ELF-1 (cell line): ENCODE results near the gene COL5A1.
"Not testable (repeated sequence)": the region's sequence is repeated elsewhere in the genome, so short reads cannot be mapped to it uniquely, and the experiment has no call there.

ENCODE experiments used
- DNase-seq: peaks from one replicate; pipeline ENCODE4 v3.0.0-alpha.2; 2016; ENCODE audit warnings: low read depth, low spot score

The COL5A1 gene

DNA sequence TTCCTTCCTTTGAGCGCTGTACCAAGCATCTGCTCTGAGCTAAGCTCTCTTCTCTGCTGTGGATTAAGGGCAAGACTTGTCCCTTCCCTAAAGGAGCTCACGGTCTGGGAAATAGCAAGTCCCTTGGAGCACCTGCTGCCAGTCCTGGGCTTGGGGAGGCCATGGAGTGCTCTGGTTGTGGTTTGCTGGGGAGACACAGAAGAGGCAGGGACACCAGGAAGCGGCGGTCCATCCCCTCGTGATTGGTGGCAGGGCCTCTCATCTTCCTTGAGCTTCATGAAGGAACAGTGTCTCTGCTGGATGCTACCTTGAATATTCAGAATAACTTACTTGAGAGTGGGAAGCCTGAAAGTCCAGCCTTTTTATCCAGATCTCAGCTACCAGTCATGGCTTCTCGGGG lies 35.3 kb downstream of the COL5A1 start:
- no peak for DNase-seq

- DNase-seq, result no peak
Measured at GRCh38 chr9:134677743-134678142, 36.1 kb downstream of the COL5A1 start.

GRCh38 chr9:134678206-134678605 lies 36.6 kb downstream of the COL5A1 start:
- DNase-seq, result no peak

DNA sequence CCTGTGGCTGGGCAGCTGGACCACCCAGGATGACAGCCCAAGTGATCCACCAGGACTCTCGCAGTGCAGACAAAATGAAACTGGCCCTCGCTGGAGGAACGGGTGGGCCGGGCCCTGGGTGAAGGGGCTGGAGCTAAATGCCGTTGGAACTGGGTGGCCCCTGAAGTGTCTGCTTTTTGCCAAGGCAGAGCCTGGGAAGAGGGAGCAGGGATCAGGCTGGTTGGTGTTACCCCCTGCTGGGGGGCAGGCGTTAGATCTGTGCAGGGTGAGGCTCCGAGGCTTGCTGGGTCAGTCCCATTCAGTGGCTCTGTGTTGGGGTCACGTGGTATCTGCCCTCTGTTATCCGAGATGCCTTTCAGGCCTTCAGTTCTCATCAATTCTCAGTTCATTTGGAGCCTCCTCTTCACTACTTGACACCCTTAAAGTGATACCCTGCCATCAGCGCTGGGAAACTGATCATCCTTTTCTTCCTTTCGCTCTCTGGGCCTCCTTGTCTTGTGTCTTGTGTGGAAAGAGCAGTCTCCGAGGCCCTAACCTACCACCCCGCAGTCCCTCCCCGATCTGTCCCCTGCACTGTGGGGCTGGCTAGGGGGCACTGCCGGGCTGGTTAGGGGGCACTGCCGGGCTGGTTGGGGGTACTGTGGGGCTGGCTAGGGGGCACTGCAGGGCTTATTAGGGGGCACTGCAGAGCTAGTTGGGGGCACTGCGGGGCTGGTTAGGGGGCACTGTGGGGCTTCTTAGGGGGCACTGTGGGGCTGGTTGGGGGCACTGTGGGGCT lies 37.3 kb downstream of the COL5A1 start:
- no peak for DNase-seq

DNA sequence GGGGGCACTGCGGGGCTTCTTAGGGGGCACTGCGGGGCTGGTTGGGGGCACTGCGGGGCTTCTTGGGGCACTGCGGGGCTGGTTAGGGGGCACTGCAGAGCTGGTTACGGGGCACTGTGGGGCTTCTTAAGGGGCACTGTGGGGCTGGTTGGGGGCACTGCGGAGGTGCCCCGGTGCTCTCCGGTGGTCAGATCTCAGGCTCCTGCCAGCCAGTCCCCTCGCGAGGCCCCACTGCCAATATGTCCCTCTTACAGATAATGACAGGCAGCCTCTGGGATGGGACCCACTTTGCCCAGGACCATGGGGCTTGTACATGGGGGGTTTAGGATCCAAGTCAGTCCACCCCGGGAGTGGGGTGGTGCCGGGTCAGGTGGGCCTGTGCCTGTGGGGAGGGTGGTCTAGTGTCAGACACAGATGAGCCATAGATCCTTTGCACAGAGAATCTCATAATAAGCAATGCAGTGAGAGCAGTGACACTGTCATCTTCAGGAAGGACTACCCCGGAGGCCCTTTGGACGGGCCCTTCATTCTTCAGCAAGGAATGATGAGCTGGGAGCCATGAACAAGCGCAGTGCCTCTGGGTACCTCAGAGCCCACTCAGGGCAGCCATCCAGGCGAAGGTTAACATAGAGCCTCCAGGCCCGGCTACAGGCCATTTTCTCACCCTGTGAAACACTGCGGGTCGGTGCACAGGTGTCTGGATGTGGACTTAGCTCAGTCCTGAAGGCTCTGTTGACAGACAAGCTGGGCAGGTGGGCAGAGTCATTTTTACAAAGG lies 38.2 kb downstream of the COL5A1 start:
- DNase-seq, result no peak

DNA sequence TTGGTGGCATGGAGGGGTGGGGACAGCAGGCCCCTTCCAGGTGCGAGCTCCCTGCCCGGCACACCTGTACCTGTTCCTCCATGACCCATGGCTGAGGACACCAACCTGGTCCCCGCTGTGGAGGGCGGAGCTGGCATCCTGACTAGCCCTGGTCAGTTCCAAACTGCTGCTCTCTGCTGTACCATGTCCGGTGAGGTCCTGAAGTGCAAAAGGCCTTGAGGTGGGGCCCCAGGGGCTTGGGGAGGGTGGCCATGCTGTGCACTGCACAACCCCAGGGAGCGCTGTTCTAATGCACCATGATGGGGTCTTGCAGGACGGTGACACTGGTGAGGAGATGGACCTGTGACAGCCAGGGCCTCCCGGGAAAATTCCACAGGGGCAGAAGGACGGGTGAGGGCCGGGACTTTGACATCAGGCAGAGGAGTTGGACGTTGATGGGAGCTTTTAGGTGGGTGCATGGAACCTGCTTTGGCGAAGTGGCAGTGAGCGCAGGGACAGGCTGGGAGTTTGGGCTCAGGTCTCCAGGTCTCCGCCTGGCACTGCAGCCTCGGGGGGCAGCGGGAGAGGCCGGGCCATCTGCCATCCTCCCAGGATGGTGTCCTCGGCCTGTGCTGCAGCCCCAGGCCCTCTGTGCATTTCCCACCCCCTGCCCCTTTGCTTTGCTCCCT lies 38.9 kb downstream of the COL5A1 start:
- no peak for DNase-seq

DNA sequence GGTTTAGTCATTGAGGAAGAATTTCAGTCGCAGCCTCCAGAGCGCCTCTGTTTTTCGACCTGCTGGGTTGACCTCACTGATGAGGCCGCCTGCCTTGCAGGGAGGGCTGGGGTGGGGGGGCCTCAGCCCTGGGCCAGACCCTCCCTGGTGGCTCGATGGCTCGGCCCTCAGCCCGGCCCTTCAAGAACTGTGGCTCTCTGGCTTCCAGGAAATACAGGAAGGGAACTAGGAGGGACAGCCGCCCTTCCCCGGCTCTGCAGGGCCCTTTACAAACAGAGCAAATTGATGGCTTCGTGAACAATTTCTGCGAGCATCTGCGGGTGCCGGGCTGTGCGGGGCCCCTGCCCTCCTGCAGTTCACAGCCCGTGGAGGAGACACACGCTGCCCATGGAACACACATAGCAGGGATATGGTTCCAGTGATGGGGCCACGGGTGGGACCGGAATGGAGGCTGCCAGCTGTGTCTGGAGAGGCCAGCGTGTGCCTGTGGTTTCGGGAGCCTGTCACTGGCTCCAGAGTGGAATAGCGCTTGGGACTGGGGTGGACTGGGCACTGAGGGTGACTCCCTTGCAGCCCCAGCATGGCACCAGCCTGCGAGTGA lies 39.6 kb downstream of the COL5A1 start:
- DNase-seq, result peak; percentile 88

DNA sequence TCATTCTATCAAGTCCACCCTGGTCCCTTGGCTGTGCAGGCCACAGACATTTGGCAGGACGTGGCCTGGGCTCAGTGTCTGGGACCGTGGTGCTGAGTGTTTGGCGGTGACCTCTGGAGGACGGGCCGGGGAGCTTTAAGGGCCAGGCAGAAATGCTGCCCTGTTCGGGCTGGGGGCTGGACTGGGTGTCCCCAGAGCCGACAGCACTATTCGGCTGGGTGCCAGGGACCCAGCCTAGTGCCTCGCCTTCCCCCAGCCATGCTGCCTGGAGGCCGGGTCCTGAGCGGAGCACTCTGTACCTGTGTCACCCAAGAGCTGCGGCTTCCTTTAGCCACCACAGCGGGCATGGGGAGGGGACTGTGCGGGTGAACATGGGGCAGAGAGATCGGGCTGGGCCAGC lies 40.4 kb downstream of the COL5A1 start:
- DNase-seq, result no peak

DNA sequence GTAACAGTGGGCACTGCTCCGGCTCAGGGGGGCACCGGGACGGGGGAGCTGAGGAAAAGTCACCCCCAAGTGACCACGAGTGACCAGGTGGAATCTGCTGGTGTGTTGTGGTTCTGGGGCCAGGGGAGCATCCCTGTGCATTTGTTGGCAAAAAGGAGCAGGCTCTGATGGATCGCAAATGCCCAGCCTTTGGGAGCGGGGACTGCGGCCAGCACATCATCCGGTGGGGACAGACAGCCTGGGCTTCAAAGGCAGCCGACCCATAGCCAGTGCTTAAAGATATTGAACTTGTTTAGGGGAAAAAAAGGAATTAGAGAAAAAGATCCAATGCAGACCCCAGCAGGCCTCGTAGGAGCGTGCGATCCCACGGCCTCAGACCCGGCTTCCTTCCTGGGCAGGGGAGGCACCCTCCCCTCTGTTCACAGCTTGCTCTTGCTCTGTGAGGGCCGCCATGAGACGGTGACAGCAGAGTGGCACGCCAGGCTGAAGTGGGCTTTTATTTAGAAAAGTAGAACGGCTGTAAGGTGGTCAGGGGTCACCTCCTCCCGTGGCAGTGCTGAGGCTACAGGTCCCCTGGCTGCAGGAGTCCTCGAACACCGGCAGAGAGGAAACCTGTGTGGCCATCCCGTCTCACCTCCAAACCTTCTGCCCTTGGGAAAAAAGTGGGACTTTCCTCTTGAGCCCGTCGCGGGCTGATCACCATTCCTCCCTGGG lies 41.2 kb downstream of the COL5A1 start:
- no peak for DNase-seq

DNA sequence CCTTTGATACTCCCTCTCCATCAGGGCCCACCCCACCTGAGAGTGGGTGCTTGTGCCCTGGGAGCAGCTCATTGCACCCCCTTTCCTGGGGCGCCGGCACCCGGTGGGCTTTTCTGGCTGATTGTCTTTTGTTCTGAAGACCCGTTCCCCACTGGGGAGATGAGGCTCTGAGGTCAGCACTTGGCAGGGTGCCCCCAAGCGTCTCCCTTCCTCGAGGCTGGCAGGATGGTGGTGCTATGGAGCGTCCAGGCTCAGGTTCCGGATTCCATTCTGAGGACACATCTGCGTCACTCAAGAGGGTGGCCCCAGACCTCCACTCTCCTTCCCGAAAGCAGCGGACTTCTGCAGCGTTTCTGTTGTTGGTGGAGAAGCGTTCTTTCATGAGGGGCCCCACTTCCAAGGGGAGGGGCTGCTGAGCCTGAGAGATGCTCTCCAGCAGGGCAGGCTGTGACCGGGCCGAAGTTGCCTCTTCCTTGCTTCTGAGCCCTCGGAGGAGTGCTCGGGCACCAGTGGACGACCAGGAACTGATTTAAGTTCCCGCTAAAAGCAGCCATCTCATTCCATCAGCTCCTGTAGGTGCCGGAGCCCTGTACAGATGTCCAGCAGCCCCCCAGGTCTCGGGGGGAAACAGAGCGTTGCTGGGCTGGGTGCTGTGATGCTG lies 42.2 kb downstream of the COL5A1 start:
- DNase-seq, result no peak

- no peak for DNase-seq
Measured at GRCh38 chr9:134684375-134684723, 42.7 kb downstream of the COL5A1 start.

GRCh38 chr9:134684941-134685340 lies 43.3 kb downstream of the COL5A1 start:
- DNase-seq, result not testable (repeated sequence)

DNA sequence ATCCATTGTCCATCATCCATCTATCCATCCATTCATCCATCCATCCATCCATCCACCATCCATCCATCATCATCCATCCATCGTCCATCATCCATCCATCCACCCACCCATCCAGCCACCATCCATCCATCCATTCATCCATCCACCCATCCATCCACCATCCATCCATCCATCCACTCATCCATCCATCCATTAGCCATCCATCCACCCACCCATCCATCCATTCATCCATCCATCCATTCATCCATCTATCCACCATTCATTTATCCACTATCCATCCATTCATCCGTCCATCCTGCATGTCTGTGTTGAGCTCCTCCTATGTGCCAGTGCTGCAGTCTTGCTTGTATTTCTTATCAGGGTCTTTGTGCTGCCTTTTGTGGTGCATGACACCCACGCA lies 44.2 kb downstream of the COL5A1 start:
- DNase-seq, result no peak

- DNase-seq, result no peak
Measured at GRCh38 chr9:134686896-134687295, 45.3 kb downstream of the COL5A1 start.

DNA sequence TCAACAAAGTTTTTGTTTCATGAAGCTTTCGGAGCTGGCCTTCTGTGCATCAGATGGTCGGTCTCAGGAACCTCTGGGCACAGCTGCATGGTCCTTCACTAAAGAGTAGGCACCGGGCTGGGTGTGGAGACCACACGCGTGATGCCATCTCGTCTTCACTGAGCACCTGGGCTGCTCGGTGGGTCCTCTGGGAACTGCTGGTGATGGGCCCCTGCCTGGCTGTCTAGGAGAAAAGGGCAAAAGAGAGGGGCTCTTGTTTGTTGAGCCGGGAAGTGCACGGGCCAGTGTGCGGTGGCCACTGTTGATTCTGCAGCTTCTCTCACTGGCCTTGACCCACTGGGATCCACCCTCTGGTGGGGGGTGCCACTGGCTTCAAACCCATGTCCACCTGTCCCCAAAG lies 46.0 kb downstream of the COL5A1 start:
- DNase-seq, result no peak

- DNase-seq, result no peak
Measured at GRCh38 chr9:134688231-134688630, 46.6 kb downstream of the COL5A1 start.

- DNase-seq, result no peak
Measured at GRCh38 chr9:134688661-134689320, 47.2 kb downstream of the COL5A1 start.

- peak; percentile 91 for DNase-seq
Measured at GRCh38 chr9:134689321-134690181, 47.9 kb downstream of the COL5A1 start.

GRCh38 chr9:134690301-134690751 lies 48.7 kb downstream of the COL5A1 start:
- DNase-seq, result no peak
